CD4-positive, alpha-beta T cell treated with Interleukin-12 subunit alpha and Interleukin-12 subunit beta, for 1 hour (primary cell): Measurements from ENCODE around the gene ELMO2.
A peak's percentile ranks its signal among the peaks of the same experiment; 100 is the strongest.
"Not testable (repeated sequence)": the region's sequence is repeated elsewhere in the genome, so short reads cannot be mapped to it uniquely, and the experiment has no call there.

Experiments used
- DNase-seq: peaks from one replicate; pipeline ENCODE4 v3.0.0-alpha.2; 2020

ELMO2 gene

DNA sequence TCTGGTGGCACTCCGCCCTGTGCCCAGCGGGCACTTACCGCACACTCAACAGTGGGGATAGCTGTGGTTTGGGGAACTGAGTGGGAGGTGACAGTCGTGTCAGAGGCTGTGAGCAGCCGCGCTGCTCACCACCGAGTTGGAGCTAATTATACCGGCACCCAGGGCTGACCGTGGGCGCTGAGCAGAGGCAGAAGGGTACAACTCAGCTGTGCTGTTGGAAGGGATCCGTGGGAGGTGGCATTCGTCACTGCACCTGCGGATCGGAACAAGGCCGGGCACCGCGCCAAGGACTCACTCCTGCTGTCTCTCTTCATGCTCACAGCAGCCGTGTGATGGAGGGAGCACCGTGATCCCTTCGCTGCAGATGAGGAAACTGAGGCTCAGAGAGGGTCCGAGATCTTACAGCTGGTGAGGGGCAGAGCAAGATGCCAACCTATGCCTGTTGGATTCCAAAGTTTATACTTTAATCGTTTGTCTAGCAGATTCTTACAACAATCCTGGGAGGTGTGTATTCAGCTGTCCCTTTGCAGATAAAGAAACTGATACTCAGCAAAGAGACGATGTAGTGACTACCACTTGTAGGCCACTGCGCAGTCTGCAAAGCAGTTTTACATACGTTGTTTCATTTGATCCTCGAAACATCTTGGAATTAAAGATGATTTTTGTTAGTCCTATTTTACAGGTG, 713 bp upstream of the ELMO2 start:
- no peak for DNase-seq

DNA sequence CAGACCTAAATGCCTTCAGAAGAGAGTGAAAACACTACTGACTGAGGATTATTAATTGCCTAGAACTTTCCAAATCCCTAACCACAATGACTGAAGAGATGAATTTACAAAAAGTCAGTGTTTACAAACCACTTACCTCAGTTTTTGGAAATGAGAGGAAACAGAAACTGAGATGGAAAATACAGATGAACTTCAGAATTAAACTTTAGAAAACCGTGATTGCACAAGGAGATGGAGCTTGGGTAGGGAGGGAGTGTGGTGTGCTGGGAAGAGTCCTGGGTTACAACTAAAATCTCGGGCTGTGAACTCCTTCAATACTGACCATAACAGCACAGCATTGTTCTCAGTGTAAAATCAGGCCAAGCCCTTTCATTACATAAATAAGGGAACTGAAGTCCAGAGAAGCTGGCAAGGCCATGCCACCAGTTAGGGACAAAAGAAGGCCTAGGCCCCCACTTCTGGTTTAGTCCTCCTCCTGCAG, 4.0 kb downstream of the ELMO2 start:
- DNase-seq = no peak

DNA sequence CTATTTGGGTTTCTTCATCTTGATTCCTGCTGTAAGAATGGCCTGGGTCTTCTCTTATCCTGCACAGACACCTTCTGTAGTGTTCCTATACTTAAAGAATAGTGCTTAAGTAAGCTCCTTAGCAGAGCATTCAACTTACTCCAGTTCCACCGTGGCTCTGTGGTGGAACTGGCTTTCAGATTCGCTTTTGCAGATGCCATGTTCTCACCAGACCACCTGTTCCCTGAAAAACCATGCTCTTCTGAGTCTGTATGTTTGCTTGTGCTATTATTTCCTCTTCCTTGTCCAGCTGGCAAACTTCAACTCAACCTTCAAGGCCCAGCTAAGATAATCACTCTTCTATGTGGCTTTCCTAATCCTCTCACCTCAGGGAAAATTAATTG, 4.9 kb downstream of the ELMO2 start:
- no peak for DNase-seq

DNA sequence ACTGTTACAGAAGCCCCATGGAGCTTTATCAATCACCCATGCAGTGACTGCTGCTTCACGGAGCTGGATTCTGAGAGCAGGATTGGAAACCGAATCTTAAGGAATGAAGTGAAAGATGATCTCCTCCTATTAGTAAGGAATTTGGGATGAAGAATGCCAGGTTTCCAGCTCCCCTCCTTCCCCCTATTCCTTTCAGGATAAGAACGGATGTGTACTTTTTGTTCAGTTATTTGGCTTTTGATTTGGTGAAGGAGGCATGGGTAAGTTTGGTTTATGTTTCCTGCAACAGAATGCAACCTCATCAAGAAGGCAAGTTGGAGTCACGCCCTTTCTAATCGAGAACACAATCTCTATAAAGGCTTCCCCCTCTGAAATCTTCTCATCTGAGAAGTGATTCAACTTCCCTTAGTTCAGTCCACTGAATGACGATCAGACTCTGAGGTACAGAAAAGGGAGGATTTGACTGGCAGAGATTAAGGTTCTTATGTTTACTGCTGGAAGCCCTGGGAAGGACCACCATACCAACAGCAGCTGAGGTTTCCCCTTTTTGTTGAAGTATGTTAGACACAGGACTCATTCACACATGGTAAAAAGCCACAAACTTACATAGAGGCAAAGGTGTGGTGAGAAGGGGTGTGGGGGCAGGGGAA, 5.5 kb downstream of the ELMO2 start:
- peak; percentile 75 for DNase-seq

DNA sequence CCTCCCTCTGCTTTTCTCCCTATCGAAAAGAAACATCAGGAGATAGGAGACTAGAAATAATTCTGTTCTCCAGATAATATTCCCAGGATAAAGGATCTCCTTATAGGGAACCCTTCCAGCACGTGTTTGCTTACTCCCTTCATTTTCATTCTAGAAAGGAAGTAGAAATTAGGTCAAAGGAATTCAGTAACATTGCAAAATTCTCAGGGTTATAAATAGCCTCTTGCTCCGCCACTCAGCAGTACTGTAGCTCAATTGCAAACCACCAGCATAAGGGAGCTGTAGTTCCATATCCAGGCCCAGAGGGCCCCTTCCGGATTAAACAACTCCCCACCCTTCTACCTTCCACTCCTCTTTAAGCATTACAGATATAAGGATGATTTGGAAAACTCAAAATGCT, 6.2 kb downstream of the ELMO2 start:
- no peak for DNase-seq

DNA sequence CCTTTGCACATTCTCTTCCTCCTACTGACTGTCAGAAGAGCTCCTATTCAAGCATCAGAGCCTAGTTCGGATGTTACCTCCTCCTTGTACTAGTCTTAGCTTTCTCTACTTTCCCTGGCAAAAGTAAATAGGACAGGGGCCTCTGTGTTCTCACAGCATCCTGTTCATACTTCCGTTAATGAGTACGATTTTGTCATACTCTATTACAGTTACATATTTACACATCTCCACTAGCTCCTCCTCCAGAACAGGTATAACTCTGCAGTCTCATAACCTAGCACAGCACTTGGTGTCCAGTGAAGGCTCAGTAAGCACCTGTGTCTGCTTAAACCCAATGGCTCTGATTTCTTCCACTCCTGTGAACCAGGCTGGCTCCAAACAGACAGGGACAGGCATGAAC, 7.0 kb downstream of the ELMO2 start:
- peak; percentile 36 for DNase-seq

GRCh38 chr20:46398963-46399362, 7.5 kb downstream of the ELMO2 start:
- DNase-seq = no peak

DNA sequence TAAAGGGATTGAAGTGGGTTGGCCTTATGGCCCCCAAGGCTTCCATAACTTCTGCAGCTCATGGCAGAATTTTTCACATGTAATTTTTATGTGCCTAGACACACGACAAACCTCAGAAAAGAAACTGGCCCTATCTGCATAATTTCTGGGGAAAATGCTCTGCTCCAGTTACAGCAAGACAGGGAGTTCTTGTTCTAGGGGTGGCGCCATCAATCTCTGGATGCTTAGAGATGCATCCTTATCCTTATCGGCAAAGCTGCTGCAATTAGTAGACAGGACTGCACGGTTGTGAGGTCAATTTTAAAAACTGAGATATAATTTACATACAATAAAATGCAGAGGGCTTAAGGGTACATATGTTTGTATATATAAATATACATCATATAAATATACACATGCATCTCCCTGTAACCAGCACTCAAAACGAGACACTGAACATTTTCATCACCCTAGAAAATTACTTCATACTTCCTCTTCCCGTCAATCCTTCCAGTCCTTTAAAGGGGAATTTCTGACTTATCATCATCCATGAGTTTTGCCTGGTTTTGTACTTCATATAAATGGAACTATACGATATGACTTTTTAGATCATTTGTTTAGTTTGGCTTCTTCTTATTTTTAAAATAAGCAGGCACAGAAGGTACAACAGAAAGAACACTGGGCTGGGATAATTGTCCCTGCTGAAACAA, 10.2 kb downstream of the ELMO2 start:
- no peak for DNase-seq

GRCh38 chr20:46394872-46395760, 11.3 kb downstream of the ELMO2 start:
- no peak for DNase-seq

DNA sequence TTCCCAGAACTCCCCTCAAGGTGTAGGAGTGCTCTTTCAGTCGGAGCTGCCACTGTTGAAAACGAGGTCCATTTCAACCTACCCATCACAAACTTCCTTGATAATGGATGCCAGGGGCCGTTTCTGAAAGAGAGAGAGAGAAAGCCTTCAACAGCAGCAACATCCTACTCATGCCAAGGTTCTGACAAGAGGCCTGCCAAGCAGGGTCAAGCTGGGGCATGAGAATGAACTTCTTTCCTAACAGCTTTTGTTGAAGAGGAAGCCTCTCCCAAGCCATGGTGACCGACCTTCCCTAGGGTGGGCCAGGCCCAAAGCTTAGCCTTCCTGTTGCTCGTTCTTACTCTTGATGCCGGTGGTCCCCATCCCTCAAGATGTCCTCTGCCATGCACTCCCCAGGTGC, 12.4 kb downstream of the ELMO2 start:
- no peak for DNase-seq

DNA sequence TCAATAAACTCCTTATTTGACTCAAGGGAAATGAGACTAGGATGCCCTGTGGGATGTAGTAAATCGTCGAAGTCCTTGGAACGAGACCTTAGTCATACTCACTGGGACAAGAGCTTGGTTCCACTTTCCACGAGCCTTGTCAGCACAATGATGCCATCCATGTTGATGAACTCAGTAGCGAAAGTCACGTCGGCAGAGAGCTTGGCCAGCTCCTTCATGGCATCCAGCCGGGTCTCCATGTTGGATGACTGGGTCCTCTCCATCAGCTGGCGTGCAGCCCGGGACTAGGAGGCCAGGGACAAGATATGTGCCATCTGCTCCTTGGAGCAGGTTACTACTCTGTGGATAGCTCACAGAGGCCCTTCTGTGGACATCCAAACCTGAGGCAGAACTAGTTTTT, 17.5 kb downstream of the ELMO2 start:
- DNase-seq = no peak

DNA sequence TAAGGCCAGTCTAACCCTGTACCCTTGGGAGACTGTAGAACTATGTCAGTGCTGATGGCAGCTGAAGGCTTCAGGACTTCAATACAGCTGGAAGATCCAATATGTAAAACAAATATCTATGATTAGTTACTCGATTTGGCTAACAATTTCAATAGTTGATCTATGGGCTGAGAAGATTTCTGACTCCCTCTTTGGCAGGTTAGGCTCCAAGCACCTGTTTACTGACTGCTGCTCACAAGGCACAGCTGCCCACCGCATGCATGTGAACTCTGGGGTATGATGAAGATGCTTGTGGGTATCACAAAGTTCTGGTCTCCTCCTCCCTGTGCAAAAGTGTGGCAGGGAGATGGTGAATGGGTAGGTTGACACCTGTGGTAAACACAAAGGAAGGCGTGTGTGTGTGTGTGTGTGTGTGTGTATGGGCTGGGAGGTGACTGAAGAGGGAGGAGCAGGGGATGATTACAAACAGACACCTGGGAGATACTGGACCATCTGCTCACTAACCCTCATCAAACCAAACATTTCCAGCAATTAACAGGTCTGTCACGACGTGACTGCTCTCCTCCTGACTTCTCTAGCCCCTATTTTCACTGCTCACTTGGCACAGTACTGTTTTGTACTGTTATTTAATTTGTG, 18.1 kb downstream of the ELMO2 start:
- no peak for DNase-seq

- not testable (repeated sequence) for DNase-seq
Measured at GRCh38 chr20:46387054-46387453, 19.4 kb downstream of the ELMO2 start.

DNA sequence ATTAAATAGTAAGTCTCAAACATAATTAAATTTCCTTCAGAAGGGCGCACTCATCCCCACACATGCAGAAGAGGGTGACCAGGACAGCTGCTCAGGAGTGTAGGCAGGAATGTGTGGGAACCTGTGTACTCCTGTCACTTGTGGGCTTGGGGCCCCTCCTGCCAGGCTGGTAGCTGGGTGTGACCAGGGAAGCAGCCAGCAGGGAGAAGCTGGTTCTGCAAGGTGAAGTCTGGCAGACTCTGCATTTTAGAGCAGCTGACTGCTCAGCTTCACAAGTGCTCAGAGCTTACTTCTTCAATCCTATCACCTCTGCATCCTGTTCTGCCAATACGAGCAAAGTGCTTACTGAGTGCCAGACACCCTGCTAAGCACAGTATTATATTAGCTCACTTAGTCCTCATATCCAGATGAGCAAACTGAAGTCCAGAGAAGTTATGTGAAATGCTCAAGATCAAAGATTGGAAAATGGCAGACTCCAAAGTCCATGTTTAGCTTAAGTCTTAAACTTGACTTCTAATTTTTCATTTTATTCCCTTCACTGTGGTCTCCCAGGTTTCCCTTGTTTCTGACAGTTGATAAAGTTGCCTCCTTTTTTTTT, 27.9 kb downstream of the ELMO2 start:
- DNase-seq = no peak

GRCh38 chr20:46377518-46377917, 28.9 kb downstream of the ELMO2 start:
- DNase-seq = no peak

DNA sequence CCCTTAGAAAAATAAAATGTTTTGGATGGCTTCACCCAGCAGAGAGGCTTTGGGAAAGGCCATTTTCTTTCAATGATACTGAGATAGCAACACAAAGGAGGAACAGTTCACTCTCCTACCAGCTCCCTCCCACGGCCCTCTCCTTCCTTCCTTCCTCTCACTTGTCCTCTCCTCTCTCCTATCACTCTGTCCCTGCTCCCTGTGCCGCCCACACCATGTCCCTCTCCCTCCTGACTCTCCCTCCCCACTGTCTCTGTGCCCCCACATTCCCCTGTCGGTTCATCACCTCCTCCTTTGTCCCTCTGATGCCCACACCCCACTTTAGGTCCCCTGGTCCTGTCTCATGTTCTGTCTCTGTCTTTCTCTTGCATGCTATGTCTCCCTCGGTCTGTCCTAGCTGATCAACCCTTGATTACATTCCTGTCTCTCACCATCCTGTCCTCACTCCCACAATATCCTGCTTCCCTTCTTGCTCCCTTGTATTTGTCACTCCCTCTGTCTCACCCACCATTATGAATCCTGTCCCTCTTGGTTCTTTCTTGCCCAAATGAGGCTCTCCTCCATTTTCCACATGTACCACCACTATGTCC, 30.1 kb downstream of the ELMO2 start:
- no peak for DNase-seq

- DNase-seq = no peak
Measured at GRCh38 chr20:46375771-46376170, 30.6 kb downstream of the ELMO2 start.

- no peak for DNase-seq
Measured at GRCh38 chr20:46374383-46374782, 32.0 kb downstream of the ELMO2 start.

- no peak for DNase-seq
Measured at GRCh38 chr20:46371656-46372055, 34.8 kb downstream of the ELMO2 start.

- no peak for DNase-seq
Measured at GRCh38 chr20:46368902-46369268, 37.5 kb downstream of the ELMO2 start.

GRCh38 chr20:46367967-46368901, 38.2 kb downstream of the ELMO2 start:
- DNase-seq = no peak
